Measurements from ENCODE around the gene STEAP2.
A peak's percentile ranks its signal among the peaks of the same experiment; 100 is the strongest.
"Not testable (repeated sequence)": the region's sequence is repeated elsewhere in the genome, so short reads cannot be mapped to it uniquely, and the experiment has no call there.

STEAP2 gene

DNA sequence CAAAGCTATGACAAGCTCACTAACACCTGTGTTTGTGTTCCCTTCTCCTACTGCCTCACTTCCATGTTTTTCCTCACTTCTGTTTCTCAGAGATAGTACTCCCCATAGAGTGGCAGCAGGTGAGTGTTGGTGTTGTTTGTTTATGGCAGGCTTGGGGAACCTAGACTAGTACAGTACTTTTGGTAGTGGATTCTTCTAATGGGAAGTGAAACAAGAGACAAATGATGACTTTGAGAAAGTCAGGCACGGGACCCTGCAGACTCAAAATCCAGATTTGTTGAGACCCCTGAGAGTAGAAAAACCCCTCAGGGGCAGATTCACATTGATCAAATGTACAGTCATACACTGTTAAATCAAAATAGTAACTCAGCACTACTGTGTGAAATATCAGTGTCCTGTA is 27.0 kb downstream of the STEAP2 start:
- no peak for DNase-seq

DNA sequence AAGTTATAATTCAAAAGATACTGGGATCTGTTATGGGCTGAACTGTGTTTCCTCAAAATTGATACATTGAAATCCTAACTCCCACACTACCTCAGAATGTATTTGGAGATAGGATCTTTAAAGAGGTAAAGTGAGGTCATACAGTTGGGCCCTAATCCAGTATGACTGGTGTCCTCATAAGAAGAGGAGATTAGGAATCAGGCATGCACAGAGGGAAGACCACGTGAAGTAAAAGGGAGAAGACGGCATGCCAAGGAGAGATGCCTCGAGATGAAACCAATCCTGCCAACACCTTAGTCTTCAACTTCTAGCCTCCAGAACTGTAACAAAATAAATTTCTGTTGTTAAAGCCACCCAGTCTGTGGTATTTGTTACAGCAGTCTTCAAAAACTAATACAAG is 27.5 kb downstream of the STEAP2 start:
- DNase-seq: no peak

DNA sequence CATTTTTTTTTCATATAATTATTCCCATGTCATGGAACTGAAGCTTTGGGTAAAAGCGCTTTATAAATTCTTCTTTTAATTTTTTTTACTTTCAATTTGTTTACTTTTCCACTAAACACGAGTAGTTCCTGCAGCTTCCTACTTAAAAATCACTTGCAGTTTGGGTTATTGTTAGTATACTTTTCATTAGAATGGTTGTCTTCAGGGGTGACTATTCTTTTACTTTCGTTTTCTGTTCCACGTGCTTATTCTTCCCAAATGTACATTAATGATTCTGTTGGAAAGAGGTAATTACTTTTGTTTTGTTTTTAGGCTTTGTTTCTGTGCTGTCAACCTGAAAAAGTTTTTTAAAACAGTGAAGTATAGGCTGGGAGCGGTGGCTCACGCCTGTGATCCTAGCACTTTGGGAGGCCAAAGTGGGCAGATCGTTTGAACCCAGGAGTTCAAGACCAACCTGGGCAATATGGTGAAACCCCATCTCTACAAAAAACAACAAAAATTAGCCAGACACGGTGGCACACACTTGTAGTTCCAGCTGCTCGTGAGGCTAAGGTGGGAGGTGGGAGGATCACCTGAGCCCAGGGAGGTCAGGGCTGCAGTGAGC is 28.2 kb downstream of the STEAP2 start:
- no peak for DNase-seq

DNA sequence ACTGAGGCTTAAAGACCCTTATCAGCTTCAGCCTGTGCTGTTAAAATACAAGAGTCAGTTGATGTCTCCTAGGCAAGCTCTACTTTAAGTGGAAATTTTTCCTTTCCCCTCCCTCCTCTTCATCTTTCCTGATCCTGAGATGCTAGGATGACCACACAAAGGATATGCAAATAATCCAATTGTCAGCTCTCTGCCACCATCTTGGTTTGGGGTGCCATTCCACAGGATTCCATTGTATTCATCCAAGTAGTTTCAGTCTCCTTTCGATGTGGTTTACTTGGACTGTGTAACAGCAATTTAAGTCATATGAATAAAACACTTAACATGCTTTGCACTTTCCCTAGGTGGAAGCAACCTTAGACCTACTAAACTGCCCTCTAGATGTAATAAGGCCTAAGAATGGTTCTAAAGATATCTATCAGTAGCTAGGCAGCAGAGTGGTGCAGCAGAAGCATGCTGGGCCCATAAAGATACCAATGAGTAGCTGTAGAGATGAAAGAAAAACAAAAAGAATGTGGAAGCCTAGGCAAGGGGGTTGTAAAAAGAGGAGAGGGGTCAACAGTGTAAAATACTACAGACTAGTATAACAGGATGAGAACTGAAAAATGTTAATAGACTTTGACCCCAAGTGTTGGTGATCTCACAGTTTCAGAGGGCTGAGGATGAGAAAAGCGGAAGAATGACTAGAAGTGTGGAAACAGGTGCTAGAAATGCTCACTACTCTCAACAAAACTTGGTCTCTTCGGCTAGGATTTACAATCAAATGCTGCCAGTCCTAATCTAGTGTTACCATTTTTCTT is 31.0 kb downstream of the STEAP2 start:
- DNase-seq: no peak

DNA sequence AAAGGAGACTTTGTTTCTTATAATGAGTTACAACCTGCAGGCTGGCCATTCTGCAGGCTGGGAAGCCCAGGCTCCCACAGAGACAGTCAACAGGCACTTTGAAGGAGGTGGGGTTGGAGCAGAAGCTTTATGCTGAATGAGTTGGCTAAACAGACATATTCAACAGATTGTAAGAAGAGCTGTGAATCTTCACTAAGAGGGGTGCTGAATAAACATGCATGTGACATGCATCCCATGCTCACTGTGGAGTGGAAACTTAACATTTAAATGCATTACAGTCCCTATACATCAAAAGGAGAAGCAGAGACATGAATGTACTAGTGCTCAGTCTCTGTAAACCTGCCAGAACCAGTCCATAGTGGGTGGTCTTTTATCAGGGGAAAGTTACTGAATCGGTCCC is 32.0 kb downstream of the STEAP2 start:
- no peak for DNase-seq

DNA sequence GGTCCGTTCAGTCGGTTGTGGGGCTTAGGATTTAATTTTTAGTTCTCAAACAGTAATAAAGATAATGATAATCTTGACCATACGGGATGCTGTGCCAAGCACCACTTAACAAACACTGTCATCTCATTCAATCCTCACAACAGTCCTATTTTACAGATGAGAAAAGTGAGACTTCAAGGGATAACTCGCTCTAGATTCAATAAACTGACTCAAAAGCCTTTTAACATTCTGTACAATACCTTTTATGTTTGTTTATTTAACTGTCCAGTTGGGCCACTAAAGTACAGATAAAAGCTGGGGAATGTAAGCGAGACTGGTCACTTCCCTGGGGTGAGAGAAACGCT is 33.0 kb downstream of the STEAP2 start:
- DNase-seq: no peak

DNA sequence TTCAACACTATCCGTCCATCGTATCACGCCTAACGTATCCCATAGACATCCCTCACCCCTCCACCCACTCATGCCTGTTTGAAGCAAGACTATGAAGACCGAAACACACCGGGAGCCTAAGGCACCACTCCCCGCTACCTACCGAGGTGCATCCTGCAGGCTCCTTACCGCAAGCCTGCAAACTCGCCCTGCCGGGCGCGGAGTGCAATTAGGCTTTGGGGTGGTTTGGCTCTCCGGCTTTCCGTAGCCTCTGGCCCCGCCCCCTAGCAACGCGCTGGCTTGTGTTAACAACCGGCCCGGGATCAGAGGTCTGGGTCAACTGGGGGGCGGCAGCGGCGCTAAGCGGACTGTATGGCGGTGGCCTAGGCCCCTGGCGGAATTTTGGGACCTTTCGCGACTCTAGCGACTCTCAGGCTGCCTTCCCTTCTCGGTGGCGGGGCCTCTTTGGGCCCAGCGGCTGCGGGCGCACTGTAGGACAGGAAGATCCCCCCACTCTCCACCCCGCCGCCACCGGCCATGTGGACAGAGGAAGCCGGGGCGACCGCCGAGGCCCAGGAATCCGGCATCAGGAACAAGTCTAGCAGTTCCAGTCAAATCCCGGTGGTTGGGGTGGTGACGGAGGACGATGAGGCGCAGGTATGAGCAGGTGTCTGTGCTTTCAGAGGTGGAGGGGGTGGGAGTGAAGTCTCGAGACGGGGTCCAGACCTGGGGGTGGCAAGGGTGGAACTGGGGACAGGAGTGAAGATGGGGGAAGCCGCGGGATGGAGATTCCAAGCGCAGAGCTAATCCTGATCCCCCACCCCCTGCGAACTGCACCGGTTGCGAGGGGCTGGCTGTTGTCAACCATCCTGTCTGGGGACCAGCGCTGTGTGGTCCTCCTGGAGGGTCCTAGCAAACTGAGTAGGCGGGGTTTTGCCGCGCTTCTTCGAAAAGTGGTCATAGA is 33.6 kb downstream of the STEAP2 start, which contains the start of gene CFAP69:
CFAP69 (plus strand) TSS at position 266 of the 943 bp plus-strand sequence; CDS start at position 517, 251 bp downstream.
- peak; percentile 84 for DNase-seq

DNA sequence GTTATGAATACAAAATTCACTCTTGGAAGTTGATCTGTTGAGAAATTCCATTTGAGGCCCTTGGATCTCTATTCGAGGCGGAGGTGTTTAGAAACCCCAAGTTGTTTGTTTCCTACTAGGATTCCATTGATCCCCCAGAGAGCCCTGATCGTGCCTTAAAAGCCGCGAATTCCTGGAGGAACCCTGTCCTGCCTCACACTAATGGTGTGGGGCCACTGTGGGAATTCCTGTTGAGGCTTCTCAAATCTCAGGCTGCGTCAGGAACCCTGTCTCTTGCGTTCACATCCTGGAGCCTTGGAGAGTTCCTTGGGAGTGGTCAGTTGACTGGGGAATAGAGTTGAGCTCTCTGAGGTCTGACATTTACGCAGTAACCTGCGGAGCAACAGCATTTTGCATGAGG is 34.6 kb downstream of the STEAP2 start:
- DNase-seq: no peak

DNA sequence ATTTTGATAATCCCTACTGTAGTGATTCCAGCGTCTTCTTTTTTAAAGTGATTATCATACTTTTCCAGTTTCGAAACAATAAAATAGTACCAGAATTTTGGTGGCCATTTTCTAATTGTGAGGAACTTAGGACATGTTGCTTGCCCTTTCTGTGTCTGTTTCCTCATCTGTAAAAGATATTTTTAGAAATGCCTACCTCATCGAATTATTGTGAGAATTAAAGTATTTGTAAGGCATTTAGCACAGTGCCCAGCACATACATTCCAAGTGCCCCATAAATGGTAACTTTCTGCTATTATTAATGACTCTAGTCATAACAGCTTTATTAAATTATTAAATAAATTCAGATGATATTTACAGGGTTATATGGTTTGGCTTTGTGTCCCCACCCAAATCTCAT is 37.2 kb downstream of the STEAP2 start:
- DNase-seq: no peak

DNA sequence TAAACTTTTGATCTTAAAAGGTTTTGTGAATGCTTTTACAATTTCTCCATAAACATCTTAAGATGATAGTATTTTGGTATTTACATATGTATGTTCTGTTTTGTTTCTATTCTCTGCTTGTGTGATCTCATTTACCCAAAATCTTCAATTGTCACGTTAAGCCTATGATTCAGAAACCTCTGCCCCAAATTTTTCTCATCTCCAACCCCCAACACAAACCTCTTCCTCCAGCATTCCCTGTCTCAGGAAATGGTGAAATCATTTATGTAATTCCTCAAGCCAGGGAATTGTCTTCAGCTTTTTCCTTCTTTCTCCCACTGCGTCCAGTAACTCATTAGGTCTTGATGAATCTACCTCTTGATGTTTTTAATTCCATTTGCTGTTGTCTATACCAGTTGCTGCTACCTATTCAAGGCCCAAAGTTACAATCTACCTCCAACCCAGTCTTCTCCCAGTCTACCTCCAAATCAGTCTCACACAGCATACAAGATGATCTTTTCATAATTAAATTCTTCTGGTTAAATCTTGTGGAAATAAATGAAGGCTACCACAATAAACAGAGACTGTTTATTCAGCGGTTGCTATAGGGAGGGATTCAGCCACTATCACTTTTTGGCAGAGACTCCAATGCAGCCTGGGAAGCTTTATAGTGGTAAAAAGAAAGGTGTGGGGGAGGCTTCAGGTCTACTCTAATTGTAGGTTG is 39.2 kb downstream of the STEAP2 start:
- no peak for DNase-seq

DNA sequence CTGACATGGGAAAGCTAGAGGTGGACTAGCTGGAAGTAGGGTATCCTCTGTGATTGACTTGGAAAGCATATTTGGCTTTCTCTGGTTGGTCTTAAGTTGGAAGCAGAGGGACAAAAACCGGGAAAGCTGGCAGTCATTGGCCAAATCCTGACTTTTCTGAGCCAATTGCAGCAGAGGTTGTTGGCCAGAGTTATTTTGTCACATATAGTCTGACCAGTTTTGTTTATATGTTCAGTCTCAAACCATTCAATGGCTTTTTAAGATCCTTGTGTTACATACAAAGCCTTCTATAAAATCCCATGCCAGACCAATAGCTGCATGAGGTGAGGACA is 39.7 kb downstream of the STEAP2 start:
- DNase-seq: no peak

DNA sequence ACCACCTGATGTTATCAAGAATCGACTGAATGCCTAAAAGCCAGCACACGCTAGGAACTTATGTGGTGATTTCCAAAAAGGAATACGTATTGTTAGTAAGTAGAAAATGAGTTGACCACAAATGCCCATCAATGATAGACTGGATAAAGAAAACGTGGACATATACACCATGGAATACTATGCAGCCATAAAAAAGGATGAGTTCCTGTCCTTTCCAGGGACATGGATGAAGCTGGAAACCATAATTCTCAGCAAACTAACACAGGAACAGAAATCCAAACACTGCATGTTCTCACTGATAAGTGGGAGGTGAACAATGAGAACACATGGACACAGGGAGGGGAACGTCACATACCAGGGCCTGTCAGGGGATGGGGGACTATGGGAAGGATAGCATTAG is 44.5 kb downstream of the STEAP2 start:
- DNase-seq: not testable (repeated sequence)

DNA sequence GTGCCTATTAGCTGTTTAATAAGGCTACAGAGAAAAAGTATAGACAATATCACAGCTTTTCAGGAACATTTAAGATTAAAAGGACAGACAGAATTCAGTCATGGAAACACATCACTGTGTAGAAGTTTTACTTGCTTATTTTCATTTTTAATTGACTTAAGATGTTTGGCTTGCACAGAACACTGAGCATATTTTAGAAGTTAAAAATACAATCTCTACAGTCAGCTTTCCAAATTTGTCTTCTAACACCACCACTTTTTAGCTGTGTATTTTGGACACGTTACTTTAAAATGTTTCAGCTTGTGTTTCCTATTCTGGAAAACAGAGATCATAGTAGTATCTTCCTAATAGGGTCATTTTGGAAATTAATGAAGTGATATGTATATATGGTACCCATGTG is 45.2 kb downstream of the STEAP2 start:
- DNase-seq: no peak

DNA sequence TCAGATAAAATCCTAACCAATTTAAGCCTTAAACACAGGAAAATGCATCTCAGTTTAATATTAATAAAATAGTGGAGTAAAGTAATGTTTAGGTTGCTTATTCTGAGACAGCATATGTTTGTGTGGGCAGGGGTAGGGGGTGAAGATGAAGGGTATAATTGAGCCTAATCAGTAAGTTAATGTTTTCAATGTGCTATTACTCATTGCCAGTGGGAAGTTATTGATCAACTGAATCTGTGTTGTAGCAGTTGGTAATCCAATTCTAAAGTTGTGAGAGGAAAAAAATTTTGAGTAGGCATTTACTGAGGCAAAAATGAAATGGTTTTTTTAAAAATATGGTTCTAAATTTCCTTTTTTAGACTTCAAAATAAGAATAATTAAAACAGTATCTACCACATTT is 49.9 kb downstream of the STEAP2 start:
- no peak for DNase-seq

DNA sequence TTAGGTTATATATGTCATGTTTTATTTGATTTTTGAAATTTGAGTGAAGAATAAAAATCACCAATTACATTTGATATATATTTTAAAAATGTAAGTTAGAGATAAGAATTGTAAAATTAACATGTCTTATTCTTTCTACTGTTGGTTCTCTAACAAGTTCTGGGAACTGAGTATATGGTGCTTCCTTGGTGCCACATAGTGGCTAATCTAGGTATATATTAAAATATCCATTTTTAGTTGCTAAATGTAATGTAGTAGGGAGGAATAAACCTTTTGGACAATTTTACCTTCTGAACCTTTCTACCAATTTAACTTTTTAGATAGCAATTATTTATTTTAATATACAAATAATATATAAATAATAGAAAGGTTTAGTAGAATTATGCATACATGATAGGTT is 50.9 kb downstream of the STEAP2 start:
- peak; percentile 23 for DNase-seq

DNA sequence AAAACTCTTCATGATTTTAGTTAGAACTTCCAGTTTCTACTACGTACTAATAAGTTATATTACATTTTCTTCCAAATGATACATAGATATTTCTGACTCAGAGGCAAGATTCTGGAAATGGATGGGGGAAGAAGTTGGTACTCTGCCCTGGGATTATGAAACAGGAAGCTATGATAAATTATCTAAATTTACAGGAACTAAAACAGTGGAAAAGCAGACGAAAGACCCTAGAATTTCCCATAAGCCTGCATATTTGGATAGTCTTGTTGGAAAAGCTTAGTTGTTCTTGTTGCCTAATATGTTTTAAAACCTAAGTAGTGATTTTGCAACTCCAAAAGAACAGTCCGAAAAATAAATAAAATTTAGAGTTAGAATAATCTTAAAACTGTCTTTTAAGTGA is 55.3 kb downstream of the STEAP2 start:
- no peak for DNase-seq

DNA sequence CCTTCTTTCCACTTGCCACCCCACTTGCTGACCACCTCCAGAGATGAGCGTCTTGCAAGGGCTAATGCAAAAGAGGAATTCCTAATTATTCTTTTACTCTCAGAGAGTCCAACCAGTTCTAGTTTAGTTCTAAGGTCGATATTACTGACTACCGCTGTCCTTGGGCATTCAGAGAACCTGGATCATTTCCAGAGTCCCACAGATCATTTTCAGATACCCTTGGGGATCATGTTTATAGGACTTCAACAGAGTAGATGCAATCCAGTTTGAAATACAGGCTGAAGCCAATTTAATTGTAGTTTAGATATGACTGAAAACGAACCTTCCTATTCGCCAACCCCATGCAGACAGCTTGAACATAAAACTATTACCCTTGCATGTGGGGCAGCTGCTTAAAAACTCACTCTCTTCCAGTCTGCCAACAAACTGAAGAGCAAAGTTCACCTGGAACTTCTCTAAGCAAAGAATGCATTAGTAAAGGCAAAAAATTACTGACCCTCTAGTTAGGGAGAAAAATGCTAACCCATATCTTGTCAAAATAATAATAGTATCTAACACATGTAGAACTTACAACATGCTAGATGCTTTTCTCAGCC is 55.8 kb downstream of the STEAP2 start:
- no peak for DNase-seq

DNA sequence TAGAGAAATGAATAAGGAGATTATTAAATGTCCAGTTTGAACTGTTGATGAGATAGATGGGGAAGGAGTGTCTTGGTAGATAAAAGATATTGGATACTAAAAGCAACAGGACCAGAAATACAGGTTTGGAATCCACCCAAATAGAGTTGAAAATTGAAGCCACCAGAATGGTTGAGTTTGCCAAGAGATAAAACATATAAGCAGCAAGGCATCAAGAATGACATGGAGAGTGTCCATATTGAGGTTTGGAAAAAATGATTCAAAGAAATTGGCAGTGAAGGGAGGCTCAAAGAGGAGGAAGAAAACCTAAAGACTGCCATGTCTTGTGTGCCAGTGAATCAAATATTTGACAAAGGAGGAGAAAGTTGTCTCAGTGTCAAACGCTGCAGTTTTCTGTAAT is 57.6 kb downstream of the STEAP2 start:
- no peak for DNase-seq

DNA sequence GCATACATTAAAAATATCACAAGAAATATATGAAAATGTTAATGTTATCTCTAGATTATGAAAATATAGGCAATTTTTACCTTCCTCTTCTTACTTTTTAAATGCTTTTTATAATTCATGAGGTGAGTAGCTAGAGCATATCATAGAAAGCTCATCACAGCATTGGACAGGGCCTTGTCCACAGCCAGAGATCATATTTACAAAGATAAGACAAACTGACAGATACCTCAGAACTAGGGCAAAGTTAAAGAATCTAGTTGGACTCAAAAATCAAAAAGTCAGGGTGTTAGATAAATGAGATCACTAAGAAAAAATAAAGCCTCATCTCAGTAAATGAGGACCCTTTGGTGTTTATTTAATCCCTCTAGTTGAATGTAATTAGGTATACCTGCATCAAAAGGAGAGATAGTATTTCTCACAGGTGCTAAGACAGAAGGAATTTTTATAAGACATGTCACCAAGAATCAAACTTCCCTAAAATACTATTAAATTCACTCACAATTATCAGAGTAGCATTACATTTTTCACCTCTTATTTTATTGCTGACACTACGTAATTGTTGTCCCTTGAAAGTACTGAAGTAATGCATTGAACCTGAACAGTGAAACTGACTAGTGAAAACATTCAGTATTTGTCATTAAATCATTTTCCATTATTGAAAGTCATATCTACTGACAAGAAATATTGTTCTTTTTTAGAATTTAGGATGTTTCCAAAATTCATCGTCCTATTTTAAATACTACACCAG is 59.1 kb downstream of the STEAP2 start:
- no peak for DNase-seq

DNA sequence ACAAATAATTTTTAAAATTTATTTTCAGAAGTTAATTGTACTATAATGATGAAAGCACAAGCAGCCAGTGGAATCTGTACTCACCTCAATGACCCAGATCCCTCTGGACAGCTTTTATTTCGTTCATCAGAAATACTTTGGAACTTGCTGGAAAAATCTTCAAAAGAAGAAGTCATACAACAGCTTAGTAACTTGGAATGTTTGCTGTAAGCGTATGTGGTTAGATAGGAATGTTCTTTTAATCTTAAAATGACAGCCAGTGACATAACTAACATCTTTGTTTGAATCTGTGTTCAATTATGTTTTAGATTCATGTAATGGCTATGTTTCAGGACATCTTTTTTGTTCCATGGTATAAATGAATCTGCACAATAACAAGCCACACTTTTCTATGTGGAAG is 60.2 kb downstream of the STEAP2 start:
- DNase-seq: no peak

DNA sequence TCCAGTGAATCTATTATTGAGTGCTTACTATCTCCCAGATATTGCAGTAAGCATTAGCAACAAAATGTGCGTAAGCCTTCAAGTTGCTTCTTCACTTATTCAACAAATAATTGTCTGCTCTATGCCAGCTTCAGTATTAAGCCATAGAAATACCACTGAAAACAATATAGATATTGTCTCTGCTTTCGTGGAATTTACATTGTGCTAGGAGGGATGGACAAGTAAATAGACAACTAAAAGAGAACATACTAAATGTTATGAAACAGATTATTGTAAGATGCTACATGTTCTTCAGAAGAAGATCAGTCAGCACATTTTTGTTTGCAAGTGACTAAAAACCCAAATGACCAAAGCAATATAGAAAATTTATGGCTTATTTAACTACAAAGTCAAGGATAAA is 60.7 kb downstream of the STEAP2 start:
- DNase-seq: no peak

DNA sequence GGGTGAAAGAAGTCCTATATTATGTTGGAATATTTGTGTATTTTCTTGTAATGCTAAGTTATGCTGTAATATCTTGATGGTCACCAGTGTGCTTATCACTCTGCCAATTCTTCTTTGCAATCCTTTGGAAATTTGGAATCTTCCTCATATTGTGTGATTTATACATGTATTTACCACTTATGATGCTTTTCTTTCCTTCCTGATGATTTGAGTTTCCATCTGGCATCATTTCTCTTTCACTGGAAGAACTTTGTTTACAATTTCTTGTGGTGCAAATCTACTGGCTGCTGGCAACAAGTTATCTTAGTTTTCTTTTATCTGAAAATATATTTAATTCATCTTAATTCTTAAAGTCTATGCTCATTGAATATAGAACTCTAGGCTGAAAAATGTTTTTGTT is 62.6 kb downstream of the STEAP2 start:
- DNase-seq: no peak
